ENCODE results near the gene PRICKLE1. TPM values are rescaled to one million over a fixed set of nuclear protein-coding genes. Genes with fewer than 3 reads are reported as not detected.

The PRICKLE1 gene
- polyA plus RNA-seq, 1 donor (not counting 4 experiments of a cell fraction or from before 2014, with no cell fraction given) = 3.5 TPM

GRCh38 chr12:42475106-42475505, 114.4 kb downstream of the PRICKLE1 start:
- peak overlapping the region in 1 of 3 experiments; percentile 23 for H3K4me3 ChIP-seq (ENCODE audit: control insufficient read depth in 2 of 3, extremely low read depth in 1 of 3, insufficient read depth in 2 of 3, low read depth in 1 of 3, low read length in 3 of 3)
- H3K4me2 ChIP-seq (ENCODE audit: control insufficient read depth, extremely low read depth, insufficient read depth, low read depth, low read length) = peak overlapping the region; percentile 46
- peaks cover 22% of the 10 kb centered on the region for H3K79me2 ChIP-seq (ENCODE audit: control insufficient read depth, insufficient read depth, low read length)
- FAIRE-seq (peak; percentile 48), DNase-seq (ENCODE audit: low read depth, low spot score) (no peak)
- H4K20me1 ChIP-seq (ENCODE audit: control insufficient read depth, extremely low read depth, insufficient read depth, low read length) = no peaks in the 10 kb centered on the region
- H3K36me3 ChIP-seq (ENCODE audit: control insufficient read depth in 2 of 2, extremely low read depth in 1 of 2, insufficient read depth in 2 of 2, low read length in 2 of 2) = no peaks in the 10 kb centered on the region
- H2AFZ ChIP-seq (ENCODE audit: control insufficient read depth, low read length) = no peak overlapping the region
- dilution Hi-C loops (cut with MboI; ENCODE audit: extremely low pct_ligation_motif_present, low sequenced_read_pairs) = no loop called here
- peak overlapping the region; percentile 44 for H3K27ac ChIP-seq (ENCODE audit: control insufficient read depth, insufficient read depth, low read length)
- H3K27me3 ChIP-seq (ENCODE audit: control insufficient read depth, extremely low read depth, insufficient read depth, low read length) = no peaks in the 10 kb centered on the region
- H3K9me1 ChIP-seq (ENCODE audit: control insufficient read depth, extremely low read depth, insufficient read depth, low read length) = no peaks in the 10 kb centered on the region
- no peak for TF ChIP-seq EZH2 (IDR thresholded peaks at IDR 0.05; ENCODE audit: low read length)
- TF ChIP-seq, protein P1, sequence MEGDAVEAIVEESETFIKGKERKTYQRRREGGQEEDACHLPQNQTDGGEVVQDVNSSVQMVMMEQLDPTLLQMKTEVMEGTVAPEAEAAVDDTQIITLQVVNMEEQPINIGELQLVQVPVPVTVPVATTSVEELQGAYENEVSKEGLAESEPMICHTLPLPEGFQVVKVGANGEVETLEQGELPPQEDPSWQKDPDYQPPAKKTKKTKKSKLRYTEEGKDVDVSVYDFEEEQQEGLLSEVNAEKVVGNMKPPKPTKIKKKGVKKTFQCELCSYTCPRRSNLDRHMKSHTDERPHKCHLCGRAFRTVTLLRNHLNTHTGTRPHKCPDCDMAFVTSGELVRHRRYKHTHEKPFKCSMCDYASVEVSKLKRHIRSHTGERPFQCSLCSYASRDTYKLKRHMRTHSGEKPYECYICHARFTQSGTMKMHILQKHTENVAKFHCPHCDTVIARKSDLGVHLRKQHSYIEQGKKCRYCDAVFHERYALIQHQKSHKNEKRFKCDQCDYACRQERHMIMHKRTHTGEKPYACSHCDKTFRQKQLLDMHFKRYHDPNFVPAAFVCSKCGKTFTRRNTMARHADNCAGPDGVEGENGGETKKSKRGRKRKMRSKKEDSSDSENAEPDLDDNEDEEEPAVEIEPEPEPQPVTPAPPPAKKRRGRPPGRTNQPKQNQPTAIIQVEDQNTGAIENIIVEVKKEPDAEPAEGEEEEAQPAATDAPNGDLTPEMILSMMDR (optimal IDR thresholded peaks at IDR 0.05 in 1 of 3, IDR thresholded peaks at IDR 0.05 in 1 of 3, conservative IDR thresholded peaks at IDR 0.05 in 1 of 3; ENCODE audit: extremely low read depth in 1 of 3, insufficient read depth in 2 of 3, low read length in 3 of 3) = no peak
- no peaks in the 10 kb centered on the region for H3K9me3 ChIP-seq (ENCODE audit: control insufficient read depth, low read depth, low read length)
- H3K9ac ChIP-seq (ENCODE audit: control insufficient read depth, extremely low read depth, insufficient read depth, low read length) = no peak overlapping the region
- H3K4me1 ChIP-seq (ENCODE audit: control insufficient read depth, extremely low read depth, insufficient read depth, low read length) = peaks cover 29% of the 10 kb centered on the region

DNA sequence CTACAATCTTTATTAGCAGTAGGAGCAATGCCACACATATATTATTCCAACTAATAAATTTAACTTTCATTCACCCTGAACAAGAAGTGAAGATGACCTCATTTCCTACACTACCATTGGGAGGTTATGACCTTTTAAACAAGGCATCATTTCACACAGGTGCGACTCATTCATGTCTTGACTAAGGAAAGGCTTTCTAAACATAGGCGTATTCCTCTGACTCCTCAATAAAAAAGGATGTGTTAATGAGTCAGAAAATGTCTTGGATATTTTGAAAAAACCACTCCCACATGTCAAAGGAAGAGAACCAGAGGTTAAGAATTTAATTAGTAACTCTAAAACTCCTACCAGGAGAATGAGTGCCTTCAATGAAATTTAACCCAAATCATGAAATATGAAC, 115.2 kb downstream of the PRICKLE1 start:
- no peak overlapping the region for H2AFZ ChIP-seq (ENCODE audit: control insufficient read depth, low read length)
- DNase-seq (ENCODE audit: low read depth, low spot score) (peak; percentile 75), FAIRE-seq (peak; percentile 91)
- peaks cover 20% of the 10 kb centered on the region for H3K79me2 ChIP-seq (ENCODE audit: control insufficient read depth, insufficient read depth, low read length)
- dilution Hi-C loops (cut with MboI; ENCODE audit: extremely low pct_ligation_motif_present, low sequenced_read_pairs) = no loop called here
- H3K36me3 ChIP-seq (ENCODE audit: control insufficient read depth in 2 of 2, extremely low read depth in 1 of 2, insufficient read depth in 2 of 2, low read length in 2 of 2) = peaks cover 1 to 2% of the 10 kb centered on the region in 2 experiments
- TF ChIP-seq EZH2 (IDR thresholded peaks at IDR 0.05; ENCODE audit: low read length) = no peak
- TF ChIP-seq, protein P1 (optimal IDR thresholded peaks at IDR 0.05 in 1 of 3, IDR thresholded peaks at IDR 0.05 in 1 of 3, conservative IDR thresholded peaks at IDR 0.05 in 1 of 3; ENCODE audit: extremely low read depth in 1 of 3, insufficient read depth in 2 of 3, low read length in 3 of 3) = no peak
- peak overlapping the region in 1 of 3 experiments; percentile 23 for H3K4me3 ChIP-seq (ENCODE audit: control insufficient read depth in 2 of 3, extremely low read depth in 1 of 3, insufficient read depth in 2 of 3, low read depth in 1 of 3, low read length in 3 of 3)
- no peaks in the 10 kb centered on the region for H3K9me3 ChIP-seq (ENCODE audit: control insufficient read depth, low read depth, low read length)
- H3K27me3 ChIP-seq (ENCODE audit: control insufficient read depth, extremely low read depth, insufficient read depth, low read length) = no peaks in the 10 kb centered on the region
- H3K4me2 ChIP-seq (ENCODE audit: control insufficient read depth, extremely low read depth, insufficient read depth, low read depth, low read length) = peak overlapping the region; percentile 46
- peak overlapping the region; percentile 44 for H3K27ac ChIP-seq (ENCODE audit: control insufficient read depth, insufficient read depth, low read length)
- H3K9ac ChIP-seq (ENCODE audit: control insufficient read depth, extremely low read depth, insufficient read depth, low read length) = no peak overlapping the region
- H3K9me1 ChIP-seq (ENCODE audit: control insufficient read depth, extremely low read depth, insufficient read depth, low read length) = no peaks in the 10 kb centered on the region
- H4K20me1 ChIP-seq (ENCODE audit: control insufficient read depth, extremely low read depth, insufficient read depth, low read length) = no peaks in the 10 kb centered on the region
- peaks cover 29% of the 10 kb centered on the region for H3K4me1 ChIP-seq (ENCODE audit: control insufficient read depth, extremely low read depth, insufficient read depth, low read length)
